Right lobe of liver (tissue), 6 donors: Measurements from ENCODE around the gene ALKBH3. TPM values are rescaled to one million over a fixed set of nuclear protein-coding genes. Genes with fewer than 3 reads are reported as not detected.

Experiments
- ATAC-seq, 4 donors: fragments of 200-7000 bp; cut with Tn5 transposase; one replicate each; pipeline ENCODE4 v1.9.1; 2020; ENCODE audit warnings: mild to moderate bottlenecking in 4 of 4, moderate library complexity in 4 of 4
- DNase-seq, 3 donors: peaks; one replicate each; pipeline ENCODE4 v3.0.0-alpha.2; 2020
- H3K27ac ChIP-seq, 3 donors: fragments of 200-600 bp; one replicate each; pipeline ENCODE4 v1.8.0; 2022
- H3K27me3 ChIP-seq, 2 donors: fragments of 200-600 bp; one replicate each; pipeline ENCODE4 v1.8.0; 2022
- H3K36me3 ChIP-seq, 4 donors: fragments of 200-600 bp; sonication (generic) in 1 of 4; one replicate each; pipeline versions ENCODE4 v1.5.1 to v1.8.0; 2017 to 2022; ENCODE audit warnings: control low read depth in 1 of 4
- H3K4me1 ChIP-seq, 4 donors: fragments of 200-600 bp; sonication (generic) in 1 of 4; one replicate each; pipeline versions ENCODE4 v1.5.1 to v1.8.0; 2017 to 2022; ENCODE audit warnings: control low read depth in 1 of 4
- H3K4me3 ChIP-seq, 3 donors: fragments of 200-600 bp; one replicate each; pipeline ENCODE4 v1.8.0; 2022
- H3K9me3 ChIP-seq, 4 donors: fragments of 200-600 bp; sonication (generic) in 1 of 4; one replicate each; pipeline versions ENCODE4 v1.5.1 to v1.8.0; 2017 to 2022; ENCODE audit warnings: control low read depth in 1 of 4
- CTCF ChIP-seq, 4 donors: fragments of 200-600 bp in 3 of 4; fragments of 450-650 bp in 1 of 4; IDR thresholded peaks; one replicate each; pipeline versions ENCODE4 v1.5.1 to v1.8.0; 2016 to 2022; ENCODE audit warnings: antibody characterized with exemption in 4 of 4, mild to moderate bottlenecking in 2 of 4
- POLR2A ChIP-seq: fragments of 450-650 bp; IDR thresholded peaks from one replicate; pipeline ENCODE4 v1.6.1; 2017; ENCODE audit warnings: antibody characterized with exemption, mild to moderate bottlenecking
- WGBS: methylation state at CpG from one replicate; pipeline ENCODE4 v1.1.6; 2018; ENCODE audit warnings: low coverage, low lambda C conversion rate; ENCODE audit not compliant: insufficient coverage; ENCODE audit errors: missing lambda C conversion rate; 5-methylcytosine and 5-hydroxymethylcytosine counted together
- intact Hi-C, 2 donors: fragments of 100-400 bp; cut with DNase I; formaldehyde crosslinking; loops; one replicate each; pipeline versions ENCODE4 v1.11.2 to v1.14.1; 2022
- total RNA-seq, 6 experiments: library from RNA; depleted of rRNA in 2 of 6; stranded (reverse); fragments of >200 nt in 2 of 6; fragmentation: NEBNext Ultra II Directional in 3 of 6; extraction: Animal tissue kit (Norgen Biotek cat#: 25700) in 3 of 6; gene quantifications; one replicate each; pipeline versions ENCODE4 v1.1.0 to v1.2.4, GENCODE V29; 2016 to 2023
- donor health status: DM: no; HTN: yes; CAD: no.
- donor health status: DM: no; HTN: no; CAD: no.
- donor health status: DM: no; HTN: no; CAD: no.
- donor health status: DM: no; HTN: yes; CAD: no.
- donor health status: DM: no; HTN: yes; CAD: no.

Gene ALKBH3
- total RNA-seq, 6 experiments from 2014 or later, result 11.2 to 20.2 (median 17.0) TPM

DNA sequence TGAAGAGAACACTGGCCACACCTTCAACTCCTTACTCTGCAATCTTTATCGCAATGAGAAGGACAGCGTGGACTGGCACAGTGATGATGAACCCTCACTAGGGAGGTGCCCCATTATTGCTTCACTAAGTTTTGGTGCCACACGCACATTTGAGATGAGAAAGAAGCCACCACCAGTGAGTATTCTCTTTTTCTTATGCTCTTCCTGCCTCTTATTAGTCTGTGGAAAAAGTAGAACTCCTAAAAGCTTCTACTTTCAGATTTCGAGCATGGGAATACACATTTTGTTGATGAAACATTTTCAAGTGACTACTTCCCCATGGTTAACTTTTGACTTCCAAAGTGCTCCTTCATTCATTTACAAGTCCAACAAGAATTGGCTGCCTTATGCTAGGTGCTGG, 20.9 kb downstream of the ALKBH3 start:
- 93% methylated on average over 2 of the region's 4 CpGs for WGBS
- no peaks in the 10 kb centered on the region for H3K9me3 ChIP-seq
- ATAC-seq (no peak), DNase-seq (no peak)
- peaks cover 0 to 36% (median 4%) of the 10 kb centered on the region in 4 donors for H3K36me3 ChIP-seq
- no peak for TF ChIP-seq CTCF (IDR thresholded peaks at IDR 0.05)
- no peak for TF ChIP-seq POLR2A
- H3K27me3 ChIP-seq, result no peaks in the 10 kb centered on the region
- H3K4me1 ChIP-seq, result no peaks in the 10 kb centered on the region
- intact Hi-C loops, result no loop called here
- no peak overlapping the region for H3K27ac ChIP-seq
- H3K4me3 ChIP-seq, result no peak overlapping the region

DNA sequence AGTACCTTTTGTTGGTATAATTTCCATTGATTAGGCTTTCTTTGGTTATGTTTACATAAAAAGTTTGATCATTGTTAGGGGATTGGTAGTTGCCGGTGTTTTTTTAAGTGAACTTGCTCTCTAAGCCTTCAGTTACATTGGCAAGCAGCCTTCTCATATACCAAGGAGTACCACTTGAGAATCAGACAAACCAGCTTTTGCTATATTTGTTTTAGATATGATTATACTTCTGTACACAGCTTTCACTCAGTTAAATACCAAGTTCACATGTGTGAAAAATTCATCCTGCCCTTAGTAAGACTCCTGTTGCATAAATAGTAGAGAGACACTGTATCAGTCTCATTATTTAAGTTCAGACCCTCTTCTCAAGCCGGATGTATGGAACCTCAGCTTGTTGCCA, 22.4 kb downstream of the ALKBH3 start:
- 81% methylated on average over 2 of the region's 2 CpGs for WGBS
- H3K4me3 ChIP-seq, result no peak overlapping the region
- H3K9me3 ChIP-seq, result no peaks in the 10 kb centered on the region
- intact Hi-C loops, result no loop called here
- H3K27me3 ChIP-seq, result no peaks in the 10 kb centered on the region
- TF ChIP-seq CTCF (IDR thresholded peaks at IDR 0.05) (no peak), POLR2A (no peak)
- peaks cover 0 to 22% (median 4%) of the 10 kb centered on the region in 4 donors for H3K36me3 ChIP-seq
- DNase-seq, result no peak
- H3K4me1 ChIP-seq, result no peaks in the 10 kb centered on the region
- H3K27ac ChIP-seq, result no peak overlapping the region
- ATAC-seq, result no peak

GRCh38 chr11:43903969-43904368, 23.3 kb downstream of the ALKBH3 start:
- DNase-seq (no peak), ATAC-seq (no peak)
- H3K9me3 ChIP-seq, result no peaks in the 10 kb centered on the region
- peaks cover 0 to 16% (median 5%) of the 10 kb centered on the region in 4 donors for H3K36me3 ChIP-seq
- no peaks in the 10 kb centered on the region for H3K27me3 ChIP-seq
- TF ChIP-seq POLR2A (no peak), CTCF (IDR thresholded peaks at IDR 0.05) (no peak)
- intact Hi-C loops, result no loop called here
- H3K27ac ChIP-seq, result no peak overlapping the region
- WGBS, result 92% methylated on average over 4 of the region's 4 CpGs
- no peaks in the 10 kb centered on the region for H3K4me1 ChIP-seq
- no peak overlapping the region for H3K4me3 ChIP-seq

GRCh38 chr11:43904742-43905535, 24.3 kb downstream of the ALKBH3 start:
- H3K27ac ChIP-seq, result peak overlapping the region; percentile 20 to 76 (median 47)
- DNase-seq (no peak), ATAC-seq (peak; percentile 52 to 72 (median 64))
- H3K36me3 ChIP-seq, result peaks cover 0 to 12% (median 7%) of the 10 kb centered on the region in 4 donors
- H3K9me3 ChIP-seq, result no peaks in the 10 kb centered on the region
- H3K4me1 ChIP-seq, result no peaks in the 10 kb centered on the region
- TF ChIP-seq CTCF (IDR thresholded peaks at IDR 0.05) (no peak), POLR2A (no peak)
- no peak overlapping the region for H3K4me3 ChIP-seq
- no peaks in the 10 kb centered on the region for H3K27me3 ChIP-seq
- WGBS, result 61% methylated on average over 10 of the region's 10 CpGs
- intact Hi-C loops, result no loop called here
